Smooth muscle cell of trachea (primary cell): ENCODE measurements around the gene LCAT. TPM values are rescaled to one million over a fixed set of nuclear protein-coding genes. Genes with fewer than 3 reads are reported as not detected.

Experiments
- total RNA-seq: library from RNA; depleted of rRNA; stranded (reverse); fragments of >200 nt; gene quantifications from 2 replicates; pipeline ENCODE4 v1.2.1, GENCODE V29; 2014

The LCAT gene, protein sequence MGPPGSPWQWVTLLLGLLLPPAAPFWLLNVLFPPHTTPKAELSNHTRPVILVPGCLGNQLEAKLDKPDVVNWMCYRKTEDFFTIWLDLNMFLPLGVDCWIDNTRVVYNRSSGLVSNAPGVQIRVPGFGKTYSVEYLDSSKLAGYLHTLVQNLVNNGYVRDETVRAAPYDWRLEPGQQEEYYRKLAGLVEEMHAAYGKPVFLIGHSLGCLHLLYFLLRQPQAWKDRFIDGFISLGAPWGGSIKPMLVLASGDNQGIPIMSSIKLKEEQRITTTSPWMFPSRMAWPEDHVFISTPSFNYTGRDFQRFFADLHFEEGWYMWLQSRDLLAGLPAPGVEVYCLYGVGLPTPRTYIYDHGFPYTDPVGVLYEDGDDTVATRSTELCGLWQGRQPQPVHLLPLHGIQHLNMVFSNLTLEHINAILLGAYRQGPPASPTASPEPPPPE
- total RNA-seq: 7.6 and 12.4 TPM in 2 replicates

DNA sequence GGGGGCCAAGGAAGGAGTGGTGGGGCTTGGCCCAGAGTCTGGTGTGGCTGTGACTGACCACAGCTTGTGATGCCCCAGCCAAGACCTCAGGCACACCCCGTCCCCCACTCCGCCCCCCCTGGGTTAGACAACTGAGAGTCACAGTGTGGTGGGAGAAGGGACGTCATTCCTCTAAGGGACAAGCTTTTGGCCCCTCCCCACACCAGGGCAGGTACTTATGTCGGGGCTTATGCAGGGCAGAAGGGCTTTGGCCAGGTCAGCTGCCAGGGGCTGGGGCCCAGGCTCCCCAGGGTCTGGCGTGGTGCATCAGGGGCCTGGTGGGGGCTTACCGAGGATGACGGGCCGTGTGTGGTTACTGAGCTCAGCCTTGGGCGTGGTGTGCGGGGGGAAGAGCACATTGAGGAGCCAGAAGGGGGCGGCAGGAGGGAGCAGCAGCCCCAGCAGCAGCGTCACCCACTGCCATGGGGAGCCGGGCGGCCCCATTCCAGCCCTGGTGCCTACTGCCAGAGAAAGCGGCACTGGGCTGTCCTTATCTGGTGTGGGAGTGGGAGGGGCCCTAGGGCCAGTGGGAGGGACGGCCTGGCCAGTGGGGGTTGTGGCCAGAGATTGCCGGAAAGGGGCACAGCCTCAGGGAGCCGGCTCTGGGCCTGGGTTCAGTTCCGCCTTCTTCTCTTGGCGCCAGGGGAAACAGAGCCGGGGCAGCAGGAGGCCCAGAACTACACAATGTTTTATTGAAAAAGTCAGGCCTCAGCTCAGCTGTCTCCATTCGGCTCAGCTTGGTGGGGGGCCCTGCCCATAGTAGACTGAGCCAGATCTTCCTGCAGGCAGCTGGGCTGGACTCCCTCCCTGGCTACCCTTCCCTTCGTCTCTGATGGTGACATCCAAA lies at the start of gene LCAT:
LCAT (minus strand) TSS at position 502 of the 886 bp plus-strand sequence; CDS start at position 483, 19 bp downstream.

DNA sequence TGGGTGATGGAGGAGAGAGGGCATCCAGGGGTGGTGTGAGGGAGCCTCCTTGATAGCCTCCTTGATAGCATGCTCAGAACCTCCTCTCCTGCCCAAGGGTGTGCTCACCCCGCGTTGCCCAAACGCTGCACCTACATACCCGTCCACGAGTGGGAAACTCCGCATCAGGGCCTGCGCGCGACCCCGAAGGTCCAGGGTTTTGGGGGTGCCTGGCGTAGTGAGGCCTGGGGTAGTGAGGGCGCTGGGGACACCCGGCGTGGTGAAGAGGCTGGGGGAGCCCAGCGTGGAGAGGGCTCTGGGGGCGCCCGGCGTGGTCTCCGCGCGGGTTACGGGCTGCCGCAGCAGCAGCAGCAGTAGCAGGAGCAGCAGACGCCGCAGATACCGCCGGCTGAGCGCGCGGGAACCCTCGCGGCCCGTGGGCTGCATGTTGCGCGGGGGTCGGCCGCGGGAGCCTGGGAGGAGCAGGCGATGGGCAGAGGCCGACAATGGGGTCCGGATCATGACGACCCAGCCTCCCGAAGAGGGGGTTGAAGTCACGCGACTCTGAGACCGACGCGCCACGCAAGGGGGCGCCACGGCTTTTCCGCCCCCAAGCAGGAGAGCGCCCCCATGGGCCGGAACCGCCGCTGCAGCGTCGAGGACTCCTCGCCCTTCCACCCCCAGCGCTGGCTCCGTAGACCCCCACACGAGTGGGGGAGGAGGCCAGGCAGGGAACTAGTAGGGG lies 36.2 kb upstream of the LCAT start, which contains the start of gene DPEP3:
DPEP3 (minus strand) TSS at position 545 of the 724 bp plus-strand sequence; CDS start at position 426, 119 bp downstream.

DNA sequence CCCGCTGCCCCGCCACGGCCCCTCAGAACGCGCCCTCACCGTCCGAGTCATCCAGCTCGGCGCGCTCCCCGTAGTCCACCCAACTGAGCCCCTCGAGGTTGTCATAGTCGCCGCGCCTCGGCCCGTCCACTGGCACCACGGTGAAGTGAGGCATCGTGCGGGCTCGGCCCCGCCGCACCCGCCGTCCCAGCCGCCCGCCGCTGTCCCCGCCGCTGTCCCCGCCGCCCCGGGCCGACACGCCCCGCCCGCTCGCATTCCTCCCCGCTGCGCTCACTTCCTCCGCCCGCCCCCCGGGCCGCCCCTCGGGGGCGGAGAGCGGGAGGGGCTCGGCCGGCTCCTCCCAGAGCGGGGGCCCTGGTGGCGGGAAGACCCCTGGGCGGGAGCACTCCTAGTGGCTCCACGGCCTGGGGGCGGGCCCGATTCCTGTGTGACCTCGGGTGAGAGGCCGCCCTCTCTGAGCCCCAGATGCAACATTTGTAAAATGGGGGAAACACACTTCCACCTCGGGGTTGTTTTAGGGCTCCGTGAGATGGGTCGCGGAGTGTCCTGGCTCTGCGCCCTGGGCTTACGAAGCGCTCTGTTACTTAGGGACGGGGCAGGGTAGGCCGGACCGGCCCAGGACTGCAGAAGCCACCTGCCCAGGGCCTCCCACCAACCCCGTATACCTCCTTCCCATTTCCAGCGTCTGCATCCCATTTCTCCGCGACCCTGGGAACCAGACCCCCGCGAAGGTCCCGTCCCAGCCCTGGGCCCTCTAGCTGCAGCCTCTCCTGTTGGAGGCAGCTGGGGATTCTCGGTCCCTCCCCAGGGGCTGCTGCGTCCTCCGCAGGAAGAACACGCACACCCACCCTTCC lies 24.7 kb upstream of the LCAT start, which contains the start of gene SLC12A4:
SLC12A4 (minus strand) TSS at position 238 of the 854 bp plus-strand sequence; CDS start at position 154, 84 bp downstream.

DNA sequence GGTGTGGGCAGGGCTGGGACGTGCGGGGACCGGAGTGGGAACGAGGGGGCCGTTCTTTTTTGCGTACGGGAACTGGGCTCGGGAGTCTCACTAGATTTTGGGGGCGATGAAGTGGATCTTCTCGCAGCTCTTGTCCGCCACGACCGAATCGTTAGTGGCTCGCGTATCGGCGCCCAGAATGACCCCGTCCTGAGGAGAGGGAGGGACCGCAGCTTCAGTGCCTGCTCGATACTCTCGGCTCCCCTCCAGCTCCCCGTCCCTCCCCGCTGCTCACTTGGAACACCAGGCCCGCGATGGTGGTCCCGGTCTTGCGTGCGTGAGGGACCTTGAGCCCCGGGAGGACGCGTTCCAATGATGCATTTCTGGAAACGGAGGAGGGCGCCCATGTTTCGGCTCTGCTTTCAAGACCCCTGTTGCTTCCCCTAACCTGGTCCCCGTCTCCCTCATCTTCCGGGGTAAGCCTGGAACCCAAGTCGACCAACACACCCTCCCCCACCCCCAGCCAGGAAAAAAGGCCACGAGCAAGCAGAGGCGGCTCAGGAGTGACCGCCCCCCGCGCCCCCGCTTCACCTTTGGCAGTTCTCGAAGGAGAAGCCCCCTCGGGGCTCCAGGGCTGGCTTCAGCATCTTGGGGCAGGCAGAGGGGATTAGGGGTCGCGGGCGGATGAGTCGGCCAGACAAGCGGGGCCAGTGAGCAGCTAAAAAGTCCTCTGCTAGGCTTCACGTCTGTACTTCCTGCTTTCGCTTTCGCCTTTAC lies 7.6 kb downstream of the LCAT start, which contains the start of gene PSMB10:
PSMB10 (minus strand) TSS at position 727 of the 756 bp plus-strand sequence; CDS start at position 626, 101 bp downstream.

DNA sequence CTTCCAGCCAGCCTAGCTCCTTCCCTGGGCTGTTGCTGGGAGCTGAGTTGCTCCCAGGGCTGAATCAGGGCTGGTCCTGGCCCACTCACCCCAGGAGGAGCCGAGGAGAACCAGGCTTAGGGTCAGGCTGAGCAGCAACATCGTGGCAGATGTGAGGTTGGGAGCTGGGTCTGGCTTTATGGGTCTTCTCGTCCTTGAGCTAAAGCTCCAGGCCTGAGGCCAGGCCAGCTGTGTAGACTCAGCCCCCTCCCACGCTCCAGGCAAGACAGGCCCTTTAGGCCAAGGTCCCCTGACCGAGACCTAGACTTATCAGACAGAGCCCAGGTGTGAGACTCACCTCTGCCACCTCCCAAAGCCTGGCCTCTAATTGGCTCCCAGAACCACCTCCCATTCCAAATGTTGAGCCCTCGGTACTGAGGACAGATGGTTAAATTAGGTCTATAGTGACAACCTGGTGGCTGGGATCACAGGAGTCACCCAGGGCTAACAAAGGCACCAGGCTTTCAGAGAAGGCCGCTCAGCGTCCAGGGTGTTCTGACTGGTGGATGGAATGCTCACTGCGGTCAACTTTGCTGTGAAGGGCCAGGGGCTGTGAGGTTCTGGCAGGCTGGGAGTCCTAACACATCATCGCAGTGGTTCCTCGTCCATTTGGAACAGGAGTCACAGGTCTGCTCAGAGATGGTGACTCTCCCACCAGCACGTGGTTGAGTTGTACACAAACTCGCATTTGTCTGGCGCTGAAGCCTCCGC lies 12.0 kb downstream of the LCAT start, which contains the start of gene CTRL:
CTRL (minus strand) TSS at position 151 of the 750 bp plus-strand sequence; CDS start at position 141, 10 bp downstream.

DNA sequence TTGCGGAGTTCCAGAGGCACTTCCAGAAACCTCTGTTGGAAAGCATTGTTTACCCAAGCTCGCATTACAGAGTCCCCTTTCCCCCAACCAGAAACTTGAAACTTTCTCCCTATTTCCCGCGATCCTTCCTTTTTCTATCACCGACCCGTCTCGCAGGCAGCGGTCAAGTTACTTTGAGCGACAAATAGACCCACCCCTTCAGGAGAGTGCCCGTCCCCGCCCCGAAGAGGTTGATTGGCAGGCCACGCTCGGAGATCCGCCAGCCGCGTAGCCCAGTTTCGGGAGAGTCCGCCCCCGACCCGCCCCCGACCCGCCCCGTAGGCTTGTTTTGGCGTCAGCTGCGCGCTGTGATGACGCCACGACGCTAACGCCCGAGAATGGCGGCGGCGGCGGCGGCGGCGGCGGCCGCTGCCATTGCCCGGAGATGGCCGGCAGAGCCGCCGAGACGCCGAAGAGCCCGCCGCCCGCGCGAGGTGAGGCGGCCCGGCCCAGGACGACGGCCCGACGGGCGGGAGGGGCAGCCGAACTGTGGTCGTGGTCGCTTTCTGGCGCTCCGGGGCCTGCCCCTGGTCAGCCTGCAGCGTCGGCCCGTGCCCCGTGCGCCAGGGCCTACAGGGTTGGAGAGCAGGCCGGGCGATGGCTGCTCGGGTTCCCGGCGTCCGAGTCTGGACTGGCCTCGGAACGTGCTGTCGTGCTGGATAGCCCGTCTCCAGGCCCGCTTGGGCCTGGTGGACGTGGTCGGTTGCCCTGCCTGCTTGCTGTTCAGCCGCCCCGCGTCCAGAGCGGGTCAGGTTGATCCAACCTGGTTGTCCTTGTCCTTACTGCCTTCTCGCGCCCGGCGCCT lies 50.8 kb downstream of the LCAT start, which contains the start of gene PSKH1:
PSKH1 (plus strand) TSS at position 356 of the 844 bp plus-strand sequence. CDS start 15,496 bp downstream, outside the sequence.

Other genes starting within 250 kb of the LCAT start
- 15.4 and 16.1 TPM in 2 replicates for gene GFOD2, start 224.8 kb downstream of the LCAT start, total RNA-seq
- gene RANBP10, start 137.6 kb downstream of the LCAT start, total RNA-seq: 4.9 and 7.8 TPM in 2 replicates
- 0.73 and 1.3 TPM in 2 replicates for gene TSNAXIP1, start 137.2 kb downstream of the LCAT start, total RNA-seq
- 32.6 and 58.1 TPM in 2 replicates for gene THAP11, start 101.8 kb downstream of the LCAT start, total RNA-seq
- gene NUTF2, start 97.2 kb downstream of the LCAT start, total RNA-seq: 141 and 205 TPM in 2 replicates
- gene CENPT, start 96.4 kb downstream of the LCAT start, total RNA-seq: 35.6 and 36.1 TPM in 2 replicates
- gene EDC4, start 71.1 kb downstream of the LCAT start, total RNA-seq: 61.5 and 67.2 TPM in 2 replicates
- 0.73 TPM in 1 of 2 replicates, not detected in the other for gene NRN1L, start 59.2 kb downstream of the LCAT start, total RNA-seq
- gene PSKH1, start 50.9 kb downstream of the LCAT start, total RNA-seq: 14.5 and 18.5 TPM in 2 replicates
- gene CTRL, start 12.3 kb downstream of the LCAT start, total RNA-seq: 0.33 and 0.44 TPM in 2 replicates
- gene PSMB10, start 7.3 kb downstream of the LCAT start, total RNA-seq: 56.1 and 69.8 TPM in 2 replicates
- 78.1 and 109 TPM in 2 replicates for gene SLC12A4, start 24.5 kb upstream of the LCAT start, total RNA-seq
- not detected in 2 replicates for gene DPEP3, start 36.4 kb upstream of the LCAT start, total RNA-seq
- not detected in 2 replicates for gene DPEP2, start 55.4 kb upstream of the LCAT start, total RNA-seq
- gene DPEP2NB, start 71.8 kb upstream of the LCAT start, total RNA-seq: not detected in 2 replicates
- 9.3 TPM in 2 replicates for gene DDX28, start 79.1 kb upstream of the LCAT start, total RNA-seq
- gene DUS2, start 79.2 kb upstream of the LCAT start, total RNA-seq: 18.7 and 31.1 TPM in 2 replicates
- 8.1 and 15.1 TPM in 2 replicates for gene NFATC3, start 141.2 kb upstream of the LCAT start, total RNA-seq